ENCODE measurements around the gene RGS3.

The RGS3 gene

DNA sequence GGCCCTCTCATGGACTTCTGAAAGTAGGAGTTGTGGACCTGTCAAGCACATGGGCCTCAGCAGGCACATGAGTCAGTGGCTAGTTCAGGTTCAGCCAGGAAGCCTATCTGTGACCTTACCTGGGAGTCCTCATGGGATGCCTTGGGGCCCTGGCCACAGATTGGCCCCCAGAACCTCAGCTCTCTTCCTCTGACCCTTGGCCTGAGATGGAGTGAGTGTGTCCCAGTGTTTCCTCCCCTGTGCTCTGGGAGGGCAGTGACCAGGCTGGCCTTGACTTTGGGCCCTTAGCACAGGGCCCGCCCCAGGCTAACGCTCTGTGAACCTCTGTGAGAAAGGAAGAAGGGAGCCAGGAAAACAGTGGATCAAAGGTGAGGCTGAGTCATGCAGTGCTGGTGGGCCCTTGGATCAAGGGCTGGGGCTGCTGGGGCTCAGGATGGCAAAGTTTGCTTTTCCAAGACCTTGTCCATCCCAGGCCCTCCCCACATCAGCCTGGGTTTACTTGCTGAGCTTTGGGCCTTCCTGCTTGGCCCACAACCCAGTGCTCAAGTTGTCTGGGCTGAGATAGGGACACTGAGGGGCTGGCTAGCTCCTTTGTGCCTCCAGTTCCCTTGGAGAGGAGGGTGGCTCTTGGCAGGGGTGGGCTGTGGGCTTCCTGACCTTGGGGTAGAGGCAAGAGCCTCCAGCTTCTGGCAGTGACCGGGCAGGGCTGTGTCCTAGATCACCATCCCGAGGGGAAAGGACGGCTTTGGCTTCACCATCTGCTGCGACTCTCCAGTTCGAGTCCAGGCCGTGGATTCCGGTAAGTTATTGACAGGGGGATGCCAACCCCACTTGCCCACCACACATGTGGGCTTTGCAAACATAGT is 41.4 kb downstream of the RGS3 start:
- H3K9me3 ChIP-seq (replicated peaks in 1 of 2; ENCODE audit: control insufficient read depth in 2 of 2, insufficient read depth in 1 of 2, low read depth in 1 of 2, low read length in 2 of 2): no peaks in the 10 kb centered on the region
- no peak overlapping the region for H3K27ac ChIP-seq (replicated peaks; ENCODE audit: low read length)
- peaks cover 0 to 9% of the 10 kb centered on the region in 2 donors for H3K36me3 ChIP-seq (replicated peaks in 1 of 2; ENCODE audit: control insufficient read depth in 2 of 2, insufficient read depth in 2 of 2, low read length in 2 of 2)
- no peak overlapping the region for H3K14ac ChIP-seq (ENCODE audit: low read length)
- no peak overlapping the region for H2BK12ac ChIP-seq (ENCODE audit: low read length)
- H3K4me2 ChIP-seq (ENCODE audit: insufficient read depth, low read length, poor library complexity, severe bottlenecking): no peak overlapping the region
- peak overlapping the region; percentile 86 for H2AK5ac ChIP-seq (ENCODE audit: low read depth, low read length)
- no peak overlapping the region for H3K9ac ChIP-seq (ENCODE audit: low read depth, low read length, poor library complexity)
- peak overlapping the region; percentile 9 for H2BK5ac ChIP-seq (ENCODE audit: low read length)
- H3K4me3 ChIP-seq (ENCODE audit: low read length in 2 of 2): no peak overlapping the region
- WGBS, 2 donors (ENCODE audit: extremely low coverage in 2 of 2, insufficient read length in 2 of 2, insufficient replicate concordance in 1 of 2): no CpG with 5 or more reads among the region's 9 CpGs
- H3K27me3 ChIP-seq (ENCODE audit: control insufficient read depth in 3 of 3, insufficient read depth in 3 of 3, low read depth in 1 of 3, low read length in 3 of 3): peaks cover 0 to 9% (median 0%) of the 10 kb centered on the region in 3 experiments
- peaks cover 29 to 67% of the 10 kb centered on the region in 2 donors for H3K4me1 ChIP-seq (ENCODE audit: control insufficient read depth in 2 of 2, insufficient read depth in 1 of 2, low read depth in 1 of 2, low read length in 2 of 2)
- H4K91ac ChIP-seq (ENCODE audit: low read depth, low read length, poor library complexity): no peak overlapping the region
- no peak overlapping the region for H4K8ac ChIP-seq (ENCODE audit: low read depth, low read length)
- DNase-seq (ENCODE audit: low spot score): no peak
- H2BK15ac ChIP-seq (ENCODE audit: low read length): no peak overlapping the region
- H3K4ac ChIP-seq (ENCODE audit: low read length): peak overlapping the region; percentile 61
- peak overlapping the region; percentile 2 for H3K23ac ChIP-seq (ENCODE audit: low read depth, low read length, poor library complexity)
- H3K18ac ChIP-seq (ENCODE audit: low read length): peak overlapping the region; percentile 5
- no peaks in the 10 kb centered on the region for H3K79me1 ChIP-seq (ENCODE audit: low read depth, low read length)
- no peak overlapping the region for H2BK120ac ChIP-seq (ENCODE audit: low read depth, low read length)
- no peak overlapping the region for H2AFZ ChIP-seq (ENCODE audit: low read length)

DNA sequence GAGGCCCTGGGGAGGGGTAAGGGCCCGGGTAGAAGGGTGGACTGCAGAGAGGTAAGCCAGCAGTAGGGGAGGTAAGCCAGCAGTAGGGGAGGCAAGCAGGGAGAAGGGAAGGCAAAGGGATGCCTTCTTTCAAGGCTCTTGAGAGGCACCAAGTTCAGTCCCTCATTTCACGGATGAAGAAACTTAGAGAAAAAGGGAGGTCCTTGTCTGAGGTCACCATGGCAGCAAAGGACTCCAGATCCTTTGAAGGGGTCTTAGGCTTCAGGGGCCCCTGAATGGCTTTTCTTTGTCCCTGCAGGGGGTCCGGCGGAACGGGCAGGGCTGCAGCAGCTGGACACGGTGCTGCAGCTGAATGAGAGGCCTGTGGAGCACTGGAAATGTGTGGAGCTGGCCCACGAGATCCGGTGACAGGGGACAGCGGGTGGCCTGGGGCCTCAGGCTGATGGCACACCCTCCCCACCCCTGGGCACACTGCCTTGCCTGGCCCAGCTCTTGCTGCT is 42.6 kb downstream of the RGS3 start:
- Histone ChIP-seq H3K23ac (ENCODE audit: low read depth, low read length, poor library complexity) (no peak overlapping the region), H4K91ac (ENCODE audit: low read depth, low read length, poor library complexity) (peak overlapping the region; percentile 23), H3K14ac (ENCODE audit: low read length) (peak overlapping the region; percentile 15), H2BK15ac (ENCODE audit: low read length) (no peak overlapping the region), H2BK120ac (ENCODE audit: low read depth, low read length) (no peak overlapping the region), H4K8ac (ENCODE audit: low read depth, low read length) (no peak overlapping the region), H3K27me3 (ENCODE audit: control insufficient read depth in 3 of 3, insufficient read depth in 3 of 3, low read depth in 1 of 3, low read length in 3 of 3) (peaks cover 0 to 9% (median 0%) of the 10 kb centered on the region in 3 experiments), H3K36me3 (replicated peaks in 1 of 2; ENCODE audit: control insufficient read depth in 2 of 2, insufficient read depth in 2 of 2, low read length in 2 of 2) (peaks cover 0 to 9% of the 10 kb centered on the region in 2 donors), H3K18ac (ENCODE audit: low read length) (peak overlapping the region; percentile 89), H3K4ac (ENCODE audit: low read length) (no peak overlapping the region), H3K79me1 (ENCODE audit: low read depth, low read length) (no peaks in the 10 kb centered on the region), H3K27ac (replicated peaks; ENCODE audit: low read length) (no peak overlapping the region), H3K9ac (ENCODE audit: low read depth, low read length, poor library complexity) (no peak overlapping the region), H3K4me3 (ENCODE audit: low read length in 2 of 2) (no peak overlapping the region), H2BK12ac (ENCODE audit: low read length) (peak overlapping the region; percentile 66), H2AFZ (ENCODE audit: low read length) (peak overlapping the region; percentile 37), H2AK5ac (ENCODE audit: low read depth, low read length) (peak overlapping the region; percentile 65), H3K9me3 (replicated peaks in 1 of 2; ENCODE audit: control insufficient read depth in 2 of 2, insufficient read depth in 1 of 2, low read depth in 1 of 2, low read length in 2 of 2) (no peaks in the 10 kb centered on the region), H3K4me1 (ENCODE audit: control insufficient read depth in 2 of 2, insufficient read depth in 1 of 2, low read depth in 1 of 2, low read length in 2 of 2) (peaks cover 25 to 62% of the 10 kb centered on the region in 2 donors), H3K4me2 (ENCODE audit: insufficient read depth, low read length, poor library complexity, severe bottlenecking) (peak overlapping the region; percentile 55), H2BK5ac (ENCODE audit: low read length) (no peak overlapping the region)
- no CpG with 5 or more reads among the region's 9 CpGs for WGBS, 2 donors (ENCODE audit: extremely low coverage in 2 of 2, insufficient read length in 2 of 2, insufficient replicate concordance in 1 of 2)
- peak; percentile 94 for DNase-seq (ENCODE audit: low spot score)

DNA sequence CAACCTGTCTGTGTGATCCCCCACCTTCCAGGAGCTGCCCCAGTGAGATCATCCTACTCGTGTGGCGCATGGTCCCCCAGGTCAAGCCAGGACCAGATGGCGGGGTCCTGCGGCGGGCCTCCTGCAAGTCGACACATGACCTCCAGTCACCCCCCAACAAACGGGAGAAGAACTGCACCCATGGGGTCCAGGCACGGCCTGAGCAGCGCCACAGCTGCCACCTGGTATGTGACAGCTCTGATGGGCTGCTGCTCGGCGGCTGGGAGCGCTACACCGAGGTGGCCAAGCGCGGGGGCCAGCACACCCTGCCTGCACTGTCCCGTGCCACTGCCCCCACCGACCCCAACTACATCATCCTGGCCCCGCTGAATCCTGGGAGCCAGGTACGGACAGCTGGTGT is 43.7 kb downstream of the RGS3 start:
- Histone ChIP-seq H2AK5ac (ENCODE audit: low read depth, low read length) (peak overlapping the region; percentile 48), H3K4ac (ENCODE audit: low read length) (no peak overlapping the region), H3K79me1 (ENCODE audit: low read depth, low read length) (no peaks in the 10 kb centered on the region), H3K4me1 (ENCODE audit: control insufficient read depth in 2 of 2, insufficient read depth in 1 of 2, low read depth in 1 of 2, low read length in 2 of 2) (peaks cover 19 to 52% of the 10 kb centered on the region in 2 donors), H2BK5ac (ENCODE audit: low read length) (peak overlapping the region; percentile 44), H3K18ac (ENCODE audit: low read length) (peak overlapping the region; percentile 50), H4K8ac (ENCODE audit: low read depth, low read length) (no peak overlapping the region), H2BK12ac (ENCODE audit: low read length) (peak overlapping the region; percentile 93), H3K27ac (replicated peaks; ENCODE audit: low read length) (no peak overlapping the region), H3K23ac (ENCODE audit: low read depth, low read length, poor library complexity) (peak overlapping the region; percentile 32), H4K91ac (ENCODE audit: low read depth, low read length, poor library complexity) (peak overlapping the region; percentile 73), H2BK15ac (ENCODE audit: low read length) (no peak overlapping the region), H3K4me2 (ENCODE audit: insufficient read depth, low read length, poor library complexity, severe bottlenecking) (no peak overlapping the region), H3K9ac (ENCODE audit: low read depth, low read length, poor library complexity) (peak overlapping the region; percentile 34), H2AFZ (ENCODE audit: low read length) (no peak overlapping the region), H3K9me3 (replicated peaks in 1 of 2; ENCODE audit: control insufficient read depth in 2 of 2, insufficient read depth in 1 of 2, low read depth in 1 of 2, low read length in 2 of 2) (no peaks in the 10 kb centered on the region), H2BK120ac (ENCODE audit: low read depth, low read length) (no peak overlapping the region), H3K14ac (ENCODE audit: low read length) (no peak overlapping the region), H3K27me3 (ENCODE audit: control insufficient read depth in 3 of 3, insufficient read depth in 3 of 3, low read depth in 1 of 3, low read length in 3 of 3) (peaks cover 0 to 9% (median 0%) of the 10 kb centered on the region in 3 experiments), H3K36me3 (replicated peaks in 1 of 2; ENCODE audit: control insufficient read depth in 2 of 2, insufficient read depth in 2 of 2, low read length in 2 of 2) (peaks cover 0 to 9% of the 10 kb centered on the region in 2 donors), H3K4me3 (ENCODE audit: low read length in 2 of 2) (peak overlapping the region in 1 of 2 donors; percentile 3)
- no CpG with 5 or more reads among the region's 19 CpGs for WGBS, 2 donors (ENCODE audit: extremely low coverage in 2 of 2, insufficient read length in 2 of 2, insufficient replicate concordance in 1 of 2)
- no peak for DNase-seq (ENCODE audit: low spot score)

- no peak overlapping the region for H2AK5ac ChIP-seq (ENCODE audit: low read depth, low read length)
- H2BK15ac ChIP-seq (ENCODE audit: low read length): no peak overlapping the region
- WGBS, 2 donors (ENCODE audit: extremely low coverage in 2 of 2, insufficient read length in 2 of 2, insufficient replicate concordance in 1 of 2): no CpG with 5 or more reads among the region's 10 CpGs
- H3K9me3 ChIP-seq (replicated peaks in 1 of 2; ENCODE audit: control insufficient read depth in 2 of 2, insufficient read depth in 1 of 2, low read depth in 1 of 2, low read length in 2 of 2): no peaks in the 10 kb centered on the region
- H3K36me3 ChIP-seq (replicated peaks in 1 of 2; ENCODE audit: control insufficient read depth in 2 of 2, insufficient read depth in 2 of 2, low read length in 2 of 2): peaks cover 0 to 9% of the 10 kb centered on the region in 2 donors
- peak overlapping the region; percentile 68 for H3K18ac ChIP-seq (ENCODE audit: low read length)
- no peak overlapping the region for H3K23ac ChIP-seq (ENCODE audit: low read depth, low read length, poor library complexity)
- H3K4me1 ChIP-seq (ENCODE audit: control insufficient read depth in 2 of 2, insufficient read depth in 1 of 2, low read depth in 1 of 2, low read length in 2 of 2): peaks cover 19 to 42% of the 10 kb centered on the region in 2 donors
- no peak overlapping the region for H4K8ac ChIP-seq (ENCODE audit: low read depth, low read length)
- no peaks in the 10 kb centered on the region for H3K79me1 ChIP-seq (ENCODE audit: low read depth, low read length)
- H3K9ac ChIP-seq (ENCODE audit: low read depth, low read length, poor library complexity): no peak overlapping the region
- DNase-seq (ENCODE audit: low spot score): no peak
- no peak overlapping the region for H3K4me2 ChIP-seq (ENCODE audit: insufficient read depth, low read length, poor library complexity, severe bottlenecking)
- H2BK120ac ChIP-seq (ENCODE audit: low read depth, low read length): no peak overlapping the region
- no peak overlapping the region for H3K4me3 ChIP-seq (ENCODE audit: low read length in 2 of 2)
- H2BK12ac ChIP-seq (ENCODE audit: low read length): no peak overlapping the region
- peaks cover 0 to 9% (median 0%) of the 10 kb centered on the region in 3 experiments for H3K27me3 ChIP-seq (ENCODE audit: control insufficient read depth in 3 of 3, insufficient read depth in 3 of 3, low read depth in 1 of 3, low read length in 3 of 3)
- H4K91ac ChIP-seq (ENCODE audit: low read depth, low read length, poor library complexity): no peak overlapping the region
- peak overlapping the region; percentile 60 for H3K14ac ChIP-seq (ENCODE audit: low read length)
- no peak overlapping the region for H2BK5ac ChIP-seq (ENCODE audit: low read length)
- H3K27ac ChIP-seq (replicated peaks; ENCODE audit: low read length): no peak overlapping the region
- no peak overlapping the region for H2AFZ ChIP-seq (ENCODE audit: low read length)
- H3K4ac ChIP-seq (ENCODE audit: low read length): no peak overlapping the region
These were observed 44.7 kb downstream of the RGS3 start for GRCh38 chr9:113508111-113508749.
